ENCODE measurements around the gene CTBP2. TPM values are rescaled to one million over a fixed set of nuclear protein-coding genes. Genes with fewer than 3 reads are reported as not detected.

Gene CTBP2
- total and polyA plus RNA-seq, 10 of the 15 experiments (the other 5 are each of a cell fraction or from before 2014, with no cell fraction given): 0.02 to 0.72 (median 0.06) TPM; not detected in 2

DNA sequence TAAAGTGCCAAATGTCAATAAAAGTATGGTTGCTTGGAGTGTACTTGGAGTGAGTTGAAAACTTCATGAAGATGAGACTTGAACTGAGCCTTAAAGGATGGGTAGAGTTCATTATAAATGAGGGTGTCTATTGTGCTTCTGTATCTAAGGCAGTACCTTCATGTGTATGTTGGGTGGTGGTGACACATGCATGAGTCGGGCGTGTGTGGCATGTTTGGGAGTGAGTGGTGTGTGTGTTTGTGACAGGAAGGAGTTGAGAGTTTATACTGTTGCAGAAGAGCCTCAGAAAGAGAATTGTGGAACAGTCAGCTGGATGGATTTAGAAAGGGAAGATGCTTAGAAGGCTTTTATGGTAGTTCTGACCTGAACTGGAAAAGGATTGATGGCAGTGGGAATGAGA, 224.4 kb downstream of the CTBP2 start:
- CTCF ChIA-PET: no interaction called here

More for the DNA sequence above, 224.4 kb downstream of the CTBP2 start:
- Histone ChIP-seq H3K4me2 (ENCODE audit: control insufficient read depth, insufficient read depth) (no peak overlapping the region), H3K9me3 (replicated peaks; ENCODE audit: control insufficient read depth, insufficient read depth, low read length) (no peaks in the 10 kb centered on the region; the same call in 1 of the 3 replicates), H3K36me3 (ENCODE audit: control insufficient read depth in 2 of 2, insufficient read depth in 2 of 2, low read length in 1 of 2) (no peaks in the 10 kb centered on the region), H3K9ac (ENCODE audit: control insufficient read depth, insufficient read depth, low read length) (no peak overlapping the region), H4K20me1 (ENCODE audit: control insufficient read depth, insufficient read depth) (no peaks in the 10 kb centered on the region), H3K4me3 (no peak overlapping the region), H3K27ac (ENCODE audit: control insufficient read depth, insufficient read depth) (no peak overlapping the region), H3K4me1 (ENCODE audit: control insufficient read depth, insufficient read depth, low read length) (peaks cover 5% of the 10 kb centered on the region; the same call in 1 of the 2 replicates), H3K27me3 (replicated peaks in 1 of 2; ENCODE audit: control insufficient read depth in 2 of 2, insufficient read depth in 2 of 2, low read length in 1 of 2) (no peaks in the 10 kb centered on the region), H2AFZ (ENCODE audit: control insufficient read depth, low read depth, low read length) (no peak overlapping the region), H3K79me2 (ENCODE audit: control insufficient read depth, insufficient read depth, low read length) (peaks cover 27% of the 10 kb centered on the region)
- TF ChIP-seq ZZZ3 (IDR thresholded peaks at IDR 0.05; ENCODE audit: control insufficient read depth, insufficient read length, low read depth) (no peak), MTA2 (IDR thresholded peaks at IDR 0.05; ENCODE audit: low read depth) (no peak), E4F1 (IDR thresholded peaks at IDR 0.05; ENCODE audit: borderline replicate concordance, partially characterized antibody) (no peak), GATAD2B (conservative IDR thresholded peaks at IDR 0.05; ENCODE audit: low read depth) (no peak), DPF2 (IDR thresholded peaks at IDR 0.05) (no peak), CEBPB (IDR thresholded peaks at IDR 0.05; ENCODE audit: borderline replicate concordance in 1 of 2, low read depth in 2 of 2, low read length in 2 of 2) (no peak), SIX5 (IDR thresholded peaks at IDR 0.05; ENCODE audit: low read depth, low read length, severe bottlenecking) (no peak), ASH2L (IDR thresholded peaks at IDR 0.05; ENCODE audit: borderline replicate concordance, low read depth) (no peak), IRF4 (IDR thresholded peaks at IDR 0.05; ENCODE audit: low read depth, low read length) (no peak)
- TF ChIP-seq, protein P1, sequence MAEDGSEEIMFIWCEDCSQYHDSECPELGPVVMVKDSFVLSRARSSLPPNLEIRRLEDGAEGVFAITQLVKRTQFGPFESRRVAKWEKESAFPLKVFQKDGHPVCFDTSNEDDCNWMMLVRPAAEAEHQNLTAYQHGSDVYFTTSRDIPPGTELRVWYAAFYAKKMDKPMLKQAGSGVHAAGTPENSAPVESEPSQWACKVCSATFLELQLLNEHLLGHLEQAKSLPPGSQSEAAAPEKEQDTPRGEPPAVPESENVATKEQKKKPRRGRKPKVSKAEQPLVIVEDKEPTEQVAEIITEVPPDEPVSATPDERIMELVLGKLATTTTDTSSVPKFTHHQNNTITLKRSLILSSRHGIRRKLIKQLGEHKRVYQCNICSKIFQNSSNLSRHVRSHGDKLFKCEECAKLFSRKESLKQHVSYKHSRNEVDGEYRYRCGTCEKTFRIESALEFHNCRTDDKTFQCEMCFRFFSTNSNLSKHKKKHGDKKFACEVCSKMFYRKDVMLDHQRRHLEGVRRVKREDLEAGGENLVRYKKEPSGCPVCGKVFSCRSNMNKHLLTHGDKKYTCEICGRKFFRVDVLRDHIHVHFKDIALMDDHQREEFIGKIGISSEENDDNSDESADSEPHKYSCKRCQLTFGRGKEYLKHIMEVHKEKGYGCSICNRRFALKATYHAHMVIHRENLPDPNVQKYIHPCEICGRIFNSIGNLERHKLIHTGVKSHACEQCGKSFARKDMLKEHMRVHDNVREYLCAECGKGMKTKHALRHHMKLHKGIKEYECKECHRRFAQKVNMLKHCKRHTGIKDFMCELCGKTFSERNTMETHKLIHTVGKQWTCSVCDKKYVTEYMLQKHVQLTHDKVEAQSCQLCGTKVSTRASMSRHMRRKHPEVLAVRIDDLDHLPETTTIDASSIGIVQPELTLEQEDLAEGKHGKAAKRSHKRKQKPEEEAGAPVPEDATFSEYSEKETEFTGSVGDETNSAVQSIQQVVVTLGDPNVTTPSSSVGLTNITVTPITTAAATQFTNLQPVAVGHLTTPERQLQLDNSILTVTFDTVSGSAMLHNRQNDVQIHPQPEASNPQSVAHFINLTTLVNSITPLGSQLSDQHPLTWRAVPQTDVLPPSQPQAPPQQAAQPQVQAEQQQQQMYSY (CRISPR knock-in tag; IDR thresholded peaks at IDR 0.05): no peak
- RAD21 ChIA-PET (ENCODE audit: unreplicated experiment): no interaction called here
- 86% methylated on average over 2 of the region's 2 CpGs for WGBS (ENCODE audit: insufficient coverage, insufficient replicate concordance, low lambda C conversion rate, missing lambda C conversion rate)
- intact Hi-C loops (cut with micrococcal nuclease; ENCODE audit: unreplicated experiment): no loop called here
- BruUV-seq (replicated peaks): no TSS peak
- in situ Hi-C loops (cut with MboI): no loop called here
- POLR2A ChIA-PET: no interaction called here
- no peak for FAIRE-seq
- DNase-seq (ENCODE audit: low read depth, low spot score): no peak
- no peak for ATAC-seq
- SMC1A ChIA-PET (ENCODE audit: uncharacterized antibody, unreplicated experiment): no interaction called here

Small RNA genes lying within 50 kb of the gene (microRNA-seq; reads per million reads assigned to microRNA genes)
- not detected for gene MIR4296

Small RNA genes lying within 50 kb of the gene (small RNA-seq; reads per million reads assigned to genes)
- gene MIR4296 (not detected), gene MRPS21P6 (not detected)

Other genes starting within 250 kb of the CTBP2 start
- gene ZRANB1, start 218.4 kb downstream of the CTBP2 start, total RNA-seq (2014; rRNA removed): 8.2 and 9.4 TPM in 2 replicates
- 11.8 and 11.9 TPM in 2 replicates for gene ZRANB1, start 218.4 kb downstream of the CTBP2 start, total RNA-seq (2014; rRNA removed; fragmentation: Illumina TruSeq; extraction: Trizol)
- 8.2 and 8.4 TPM in 2 replicates for gene ZRANB1, start 218.4 kb downstream of the CTBP2 start, total RNA-seq (2021)
- gene ZRANB1, start 218.4 kb downstream of the CTBP2 start, polyA plus RNA-seq (2011; rRNA removed): 8.9 and 10.7 TPM in 2 replicates
- gene ZRANB1, start 218.4 kb downstream of the CTBP2 start, polyA plus RNA-seq (2014; fragmentation: Illumina TruSeq; extraction: Trizol): 8.1 and 10.1 TPM in 2 replicates
- gene ZRANB1, start 218.4 kb downstream of the CTBP2 start, polyA plus RNA-seq (2014; fragmentation: Nextera tagmentation; extraction: Ambion mirVana): 1 to 10 TPM; 2.2 to 2.8 TPM
- 4.4 and 4.5 TPM in 2 replicates for gene ZRANB1, start 218.4 kb downstream of the CTBP2 start, polyA plus RNA-seq (2014; rRNA removed)
- 1 to 10 TPM; 1.7 to 4.4 TPM for gene ZRANB1, start 218.4 kb downstream of the CTBP2 start, polyA plus RNA-seq (2016; fragmentation: Nextera tagmentation; extraction: Ambion mirVana)

All from GM12878 (cell line).